Activated CD4-positive, alpha-beta T cell treated with anti-CD3 and anti-CD28 coated beads, Interleukin-2, Interleukin-4, amounts not matched to agents 100 ng/mL and 50 ng/mL, durations not matched to agents 16 hours and 8 hours (primary cell): ENCODE results near the gene NFIX.

Source experiments
- DNase-seq: peaks from one replicate; pipeline ENCODE4 v3.0.0-alpha.2; 2020; ENCODE audit warnings: low spot score

NFIX gene

DNA sequence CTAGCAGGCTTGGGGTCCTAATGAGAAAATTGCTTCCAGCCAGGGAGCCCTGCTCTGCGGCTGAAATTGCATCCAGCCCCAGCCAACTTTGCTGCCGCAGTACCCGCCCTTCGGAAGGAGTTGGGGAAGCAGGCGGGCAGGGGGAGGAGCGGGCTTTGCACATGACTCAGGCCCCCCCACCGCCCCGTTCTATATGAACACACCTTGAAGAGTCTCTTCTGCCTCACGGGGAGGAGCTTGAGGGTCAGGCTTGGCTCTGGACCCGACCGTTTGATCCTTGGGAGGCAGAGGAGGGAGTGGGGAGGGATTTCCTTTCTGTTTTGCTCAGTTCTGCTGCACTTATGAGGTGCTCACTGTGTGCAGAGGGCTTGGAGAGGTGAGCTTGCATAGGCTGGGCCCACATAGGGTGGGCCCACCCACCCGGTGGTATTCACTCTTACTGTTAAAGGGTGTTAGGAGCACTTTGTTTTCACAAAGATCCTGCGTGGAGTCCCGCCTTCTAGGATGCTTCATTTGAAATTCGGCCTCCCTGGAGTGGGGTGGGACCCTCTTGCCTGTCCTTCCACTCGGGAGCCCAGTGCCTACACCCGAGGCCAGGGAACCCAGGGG lies 60.9 kb downstream of the NFIX start:
- DNase-seq: no peak

DNA sequence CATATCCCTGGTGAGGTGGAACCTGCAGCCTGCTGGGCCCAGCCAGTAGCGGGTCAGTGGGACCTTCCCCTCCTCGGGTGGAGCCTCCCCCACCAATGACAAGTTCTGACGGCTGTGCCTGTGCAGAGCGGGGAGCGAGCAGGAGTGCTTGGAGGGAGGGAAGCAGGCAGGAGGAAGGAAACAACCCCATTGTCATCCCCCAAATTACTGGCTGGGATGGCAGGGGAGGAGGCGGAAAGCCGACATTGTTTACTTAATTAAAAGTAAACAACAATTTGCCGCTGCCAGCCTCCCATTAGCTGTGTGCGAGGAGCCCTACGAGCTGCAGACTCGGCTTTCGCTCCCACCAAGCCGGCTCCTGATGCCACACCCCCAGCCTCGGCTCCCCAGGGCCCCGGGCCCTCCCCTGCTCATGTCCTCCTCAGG lies 61.9 kb downstream of the NFIX start:
- no peak for DNase-seq

DNA sequence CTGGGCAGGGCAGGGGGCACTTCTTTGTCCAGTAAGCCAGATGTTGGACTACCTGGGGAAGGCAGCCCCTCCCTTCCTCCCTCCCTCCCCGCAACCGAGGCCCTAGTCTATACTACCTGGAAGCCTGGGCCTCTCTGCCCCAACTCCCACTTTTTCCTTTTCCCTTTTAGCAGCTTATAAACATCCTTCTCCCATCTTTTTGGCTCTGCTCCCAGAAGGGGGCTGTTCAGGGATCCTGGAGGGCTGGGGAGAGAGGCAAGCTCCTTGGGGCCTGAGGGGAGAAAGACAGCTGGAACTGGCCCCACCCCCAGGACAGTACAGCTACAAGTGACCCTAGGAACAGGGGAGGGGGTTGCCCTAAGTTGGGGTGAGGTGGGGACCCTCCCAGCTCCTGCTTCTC lies 62.5 kb downstream of the NFIX start:
- DNase-seq: no peak

DNA sequence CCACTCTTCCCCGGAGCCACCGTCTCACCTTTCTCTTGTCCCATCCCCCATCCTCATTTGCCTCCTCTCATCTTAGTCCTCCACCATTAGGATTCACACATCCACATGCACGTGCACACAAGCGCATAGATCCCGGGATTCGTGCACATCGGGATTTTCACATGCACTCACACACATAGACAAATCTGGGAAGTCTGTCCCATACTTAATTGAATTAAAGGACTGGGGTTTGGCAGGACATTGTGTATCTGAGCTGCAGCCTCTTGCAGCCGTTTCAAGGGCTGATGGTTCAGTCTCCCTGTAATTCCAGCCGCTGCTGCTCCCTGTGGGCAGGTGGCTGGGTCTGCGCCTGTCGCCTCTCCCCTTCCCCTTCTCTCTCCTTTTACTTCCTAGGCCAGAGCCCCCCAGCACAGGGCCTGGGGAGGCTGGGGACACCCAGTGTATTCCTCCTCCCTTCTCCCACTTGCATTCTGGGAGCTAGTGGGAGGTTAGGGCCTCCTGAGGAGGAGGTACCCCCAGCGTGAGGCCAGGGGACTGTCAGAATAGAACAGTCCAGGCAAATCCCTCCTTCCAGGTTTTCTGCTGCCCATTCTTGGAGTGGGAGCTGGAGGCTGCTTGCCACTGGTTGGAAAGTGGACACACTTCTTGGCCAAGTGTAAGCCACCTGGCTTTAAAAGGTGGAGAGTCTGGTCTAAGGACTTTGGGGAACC lies 63.8 kb downstream of the NFIX start:
- DNase-seq: no peak

DNA sequence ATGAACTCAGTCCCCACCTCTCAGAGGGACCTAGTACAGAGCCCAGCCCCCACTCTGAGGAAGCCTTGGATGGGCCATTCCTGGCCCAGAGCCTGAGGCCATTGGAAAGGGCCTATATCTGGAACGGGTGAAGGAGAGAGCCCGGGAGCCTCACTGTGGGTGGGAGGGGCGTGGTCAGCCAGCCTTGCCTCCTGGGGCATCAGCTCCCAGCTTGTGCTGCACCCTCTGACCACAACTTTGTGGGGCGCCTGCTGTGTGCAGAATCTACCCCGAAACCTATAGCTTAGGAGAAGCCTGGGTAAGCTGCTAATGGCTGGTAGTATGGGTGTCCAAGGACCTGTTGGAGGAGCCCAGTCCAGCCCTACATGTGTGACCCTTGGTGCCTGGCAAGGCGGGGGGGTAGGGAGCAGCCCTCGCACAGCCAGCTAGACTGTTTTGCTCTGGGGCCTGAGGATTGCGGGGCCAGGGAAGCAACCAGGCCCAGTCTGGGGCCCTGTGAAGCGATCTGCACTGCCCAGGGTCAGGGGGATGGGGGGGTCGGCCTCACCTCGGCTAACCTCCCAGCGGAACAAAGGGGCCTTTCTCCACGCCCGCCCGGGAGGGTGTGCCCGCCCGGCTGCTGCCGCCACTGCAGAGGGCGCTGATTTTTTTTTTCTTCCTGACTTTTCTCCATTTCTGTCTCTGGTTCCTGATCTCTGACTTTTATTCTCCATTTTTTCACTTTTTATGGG lies 65.1 kb downstream of the NFIX start:
- no peak for DNase-seq

DNA sequence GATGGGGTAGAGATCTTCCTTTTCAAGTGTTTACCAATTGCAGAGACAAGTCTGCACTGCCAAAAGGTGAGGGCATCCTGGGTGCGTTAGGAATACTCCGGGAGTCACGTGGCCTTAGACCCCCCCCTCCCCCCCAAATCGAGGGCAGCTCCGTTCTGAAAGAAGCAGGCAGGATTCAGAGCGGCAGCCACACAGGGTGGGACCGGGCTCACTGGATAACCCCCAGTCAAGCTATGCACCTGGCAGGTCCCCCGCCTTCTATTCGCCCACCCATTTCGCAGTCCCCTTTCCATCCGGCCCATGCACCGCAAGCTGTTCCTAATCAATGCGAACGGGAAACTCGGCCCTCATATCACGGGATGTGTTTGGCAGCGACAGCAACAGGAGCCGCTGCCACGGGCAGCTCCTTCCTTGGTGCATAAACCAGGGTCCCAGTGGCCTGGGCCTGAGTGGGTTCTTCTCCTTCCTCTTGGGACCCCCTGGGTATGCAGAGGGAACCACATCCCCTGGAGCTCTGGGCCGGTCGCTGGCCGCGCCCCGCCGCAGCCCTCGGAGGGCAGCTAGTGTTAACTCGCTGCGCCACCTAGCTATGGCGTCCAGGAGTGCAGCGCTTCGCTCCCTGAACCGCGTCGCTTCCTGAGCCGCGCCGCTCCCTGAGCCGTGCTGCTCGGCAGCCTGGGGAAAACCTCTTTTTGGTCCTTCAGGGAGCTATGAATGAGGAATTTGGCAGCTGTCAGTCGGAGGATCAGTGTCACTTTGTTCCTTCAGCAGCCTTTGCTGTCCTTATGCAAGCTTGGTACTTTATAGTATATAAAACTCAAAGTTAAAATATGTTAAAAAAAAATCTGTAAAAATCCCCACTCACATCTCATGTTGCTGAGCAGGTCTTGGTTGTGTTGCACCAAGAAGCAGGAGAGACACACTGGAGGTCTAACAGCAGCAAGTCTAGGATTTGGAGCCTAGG lies 66.0 kb downstream of the NFIX start:
- DNase-seq: peak; percentile 75

DNA sequence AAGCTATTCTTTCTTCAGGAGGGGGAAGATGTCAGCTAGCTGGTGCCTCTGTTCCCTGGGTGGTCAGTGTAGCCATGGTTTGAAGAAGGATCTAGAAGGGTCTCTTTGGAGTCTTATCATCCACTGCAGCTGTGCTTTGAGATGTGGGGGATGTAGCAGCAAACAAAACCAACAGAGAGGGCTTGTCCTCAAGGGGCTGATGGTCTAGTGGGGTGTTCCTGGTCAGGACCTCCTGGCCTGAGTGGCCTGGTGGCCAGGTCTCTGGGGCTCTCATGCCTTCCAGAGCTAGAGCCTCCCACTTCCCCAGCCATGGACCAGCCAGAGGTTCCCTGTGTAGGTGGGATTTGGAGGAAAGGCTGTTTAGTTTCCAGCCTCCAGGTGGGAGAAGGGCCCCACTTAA lies 67.0 kb downstream of the NFIX start:
- no peak for DNase-seq

DNA sequence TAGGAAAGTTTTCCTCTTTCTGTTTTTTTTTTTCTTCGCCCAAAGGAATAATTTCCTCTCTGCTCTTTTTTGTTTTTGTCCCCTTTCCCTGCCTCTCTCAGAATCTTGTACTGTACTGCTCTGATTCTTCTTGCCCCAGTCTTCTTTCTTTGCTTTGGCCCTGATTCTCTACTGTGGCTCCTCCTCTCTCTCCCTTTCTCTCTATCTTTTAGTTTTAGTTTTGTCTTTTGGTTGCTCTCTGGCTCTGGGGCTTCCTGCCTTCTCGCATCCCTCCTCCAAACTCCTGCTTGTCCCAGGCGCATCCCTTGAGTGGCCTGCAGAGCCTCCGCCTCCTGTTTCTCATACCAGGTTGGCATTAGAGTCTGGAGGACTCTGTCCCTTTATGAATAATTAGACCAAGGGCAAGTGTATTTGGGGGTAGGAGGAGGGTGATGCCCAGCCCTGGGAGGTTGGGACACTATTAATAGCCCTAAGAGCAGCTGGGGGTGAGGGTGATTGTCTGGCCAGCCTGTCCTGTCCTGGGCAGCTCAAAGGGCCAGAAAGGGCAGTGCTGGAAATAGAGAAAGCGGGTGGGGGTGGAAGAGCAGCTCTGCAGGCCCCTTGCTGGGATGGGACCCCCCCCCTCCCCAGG lies 68.3 kb downstream of the NFIX start:
- no peak for DNase-seq

DNA sequence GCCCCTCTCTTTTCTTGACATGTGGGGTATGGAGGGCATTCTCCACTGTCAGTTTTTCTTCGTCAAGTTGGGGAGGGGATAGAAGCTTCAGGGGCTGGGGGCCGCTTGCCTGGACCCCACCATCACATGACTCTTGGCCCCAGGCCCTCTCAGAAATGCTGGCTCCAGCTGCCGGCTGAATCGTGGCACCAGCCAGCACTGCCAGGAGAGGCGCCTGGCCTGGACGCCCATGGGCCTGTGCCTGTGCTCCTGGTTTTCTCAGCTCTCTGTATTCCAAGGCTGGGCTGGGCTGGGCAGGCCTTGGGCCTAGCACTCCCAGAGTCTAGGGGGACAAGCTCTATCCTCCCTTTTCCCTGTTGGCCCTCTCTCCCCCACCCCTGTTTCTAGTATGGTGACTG lies 68.8 kb downstream of the NFIX start:
- no peak for DNase-seq

DNA sequence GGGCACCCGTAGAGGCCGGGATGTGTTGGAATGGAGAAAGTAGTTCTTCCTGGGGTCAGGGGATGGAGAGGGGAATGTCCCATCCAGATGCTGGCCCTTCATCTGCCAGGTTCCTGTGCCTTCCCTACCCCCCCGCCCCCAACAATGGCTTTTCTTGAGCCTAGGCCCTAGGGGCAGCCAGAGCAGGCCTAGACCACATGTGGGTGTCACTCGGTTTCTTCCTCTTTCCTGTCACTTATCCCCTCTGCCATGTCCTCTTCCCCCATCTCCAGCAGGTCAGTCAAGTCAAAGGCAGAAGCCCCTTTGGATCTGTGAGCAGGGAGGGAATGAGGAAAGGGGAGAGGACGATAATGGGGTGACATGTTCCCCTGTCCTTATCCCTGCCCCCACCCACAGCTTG lies 71.0 kb downstream of the NFIX start:
- no peak for DNase-seq

DNA sequence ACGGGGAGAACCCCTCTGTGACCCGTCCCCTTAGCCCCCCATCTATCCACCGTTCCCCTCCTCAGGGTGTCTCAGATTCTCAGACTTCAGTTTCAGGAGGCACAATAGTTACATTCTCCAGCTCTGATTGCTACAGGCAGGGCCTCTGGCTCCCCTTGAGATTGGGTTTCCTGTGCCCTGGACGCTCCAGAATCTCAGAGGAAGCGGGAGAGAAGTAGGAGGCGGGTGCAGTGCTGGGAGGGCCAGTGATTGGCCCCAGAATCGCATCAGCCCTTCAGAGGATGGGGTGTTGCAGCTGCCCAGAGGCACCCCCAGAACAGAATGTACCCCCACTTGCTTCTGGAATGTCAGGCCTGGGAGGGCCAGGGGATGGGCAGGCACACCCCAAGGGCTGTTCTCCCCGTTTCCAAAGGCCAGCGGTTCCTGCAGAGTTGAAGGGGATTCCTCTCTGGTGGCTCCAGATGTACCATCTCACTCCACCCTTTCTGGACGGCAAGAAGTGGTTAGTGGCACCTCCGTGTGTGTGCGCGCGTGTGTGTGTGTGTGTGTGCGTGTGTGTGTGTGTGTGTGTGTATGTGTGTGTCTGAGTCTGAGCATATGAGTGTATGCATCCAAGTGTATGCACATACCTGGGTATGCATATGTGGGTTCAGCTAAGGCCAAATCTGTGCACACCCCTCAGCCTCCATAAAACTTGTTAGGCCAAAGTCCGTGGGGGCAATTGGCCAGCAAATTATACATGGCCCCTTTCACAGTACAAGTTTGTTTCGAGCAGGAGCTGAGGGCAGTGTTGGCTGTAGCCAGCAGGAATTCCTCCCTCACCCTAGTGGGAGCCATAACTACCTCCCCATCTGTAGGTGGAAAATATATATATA lies 71.9 kb downstream of the NFIX start:
- DNase-seq: no peak

DNA sequence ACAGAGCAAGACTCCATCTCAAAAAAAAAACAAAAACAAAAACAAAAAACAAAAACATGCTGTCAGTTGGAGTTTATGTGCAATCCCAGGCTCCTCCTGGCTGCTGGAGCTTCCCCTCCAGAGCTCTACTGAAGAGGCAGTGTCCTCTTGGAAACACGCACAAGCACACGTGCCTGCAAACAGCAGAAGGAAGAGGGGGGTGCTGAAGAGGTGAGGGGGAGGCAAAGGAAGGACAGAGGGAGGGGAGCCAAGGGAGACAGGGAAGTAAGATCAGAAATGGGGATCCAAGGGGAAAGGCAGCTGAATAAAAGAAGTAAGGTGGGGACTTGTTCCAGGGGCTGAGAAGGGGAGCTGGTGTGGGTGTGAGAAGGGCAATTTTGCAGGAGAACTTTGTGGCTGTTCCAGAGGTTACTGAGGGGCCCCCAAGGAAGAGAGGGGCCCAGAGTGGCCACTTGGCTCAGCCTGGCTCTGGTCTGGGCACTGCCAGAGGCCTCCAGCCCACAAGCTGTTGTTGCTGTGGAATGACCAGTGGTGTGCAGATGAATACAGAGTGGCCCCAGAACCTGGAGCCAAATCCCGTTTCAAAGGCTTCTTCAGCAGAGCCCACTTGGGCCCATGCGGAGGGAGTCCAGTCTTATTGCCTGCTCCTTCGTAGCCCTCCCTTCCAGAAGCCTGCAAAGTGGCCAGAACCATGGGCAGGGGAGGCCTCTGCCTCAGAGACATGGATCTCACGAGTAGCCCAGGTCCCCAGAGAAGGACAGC lies 73.0 kb downstream of the NFIX start:
- DNase-seq: no peak

DNA sequence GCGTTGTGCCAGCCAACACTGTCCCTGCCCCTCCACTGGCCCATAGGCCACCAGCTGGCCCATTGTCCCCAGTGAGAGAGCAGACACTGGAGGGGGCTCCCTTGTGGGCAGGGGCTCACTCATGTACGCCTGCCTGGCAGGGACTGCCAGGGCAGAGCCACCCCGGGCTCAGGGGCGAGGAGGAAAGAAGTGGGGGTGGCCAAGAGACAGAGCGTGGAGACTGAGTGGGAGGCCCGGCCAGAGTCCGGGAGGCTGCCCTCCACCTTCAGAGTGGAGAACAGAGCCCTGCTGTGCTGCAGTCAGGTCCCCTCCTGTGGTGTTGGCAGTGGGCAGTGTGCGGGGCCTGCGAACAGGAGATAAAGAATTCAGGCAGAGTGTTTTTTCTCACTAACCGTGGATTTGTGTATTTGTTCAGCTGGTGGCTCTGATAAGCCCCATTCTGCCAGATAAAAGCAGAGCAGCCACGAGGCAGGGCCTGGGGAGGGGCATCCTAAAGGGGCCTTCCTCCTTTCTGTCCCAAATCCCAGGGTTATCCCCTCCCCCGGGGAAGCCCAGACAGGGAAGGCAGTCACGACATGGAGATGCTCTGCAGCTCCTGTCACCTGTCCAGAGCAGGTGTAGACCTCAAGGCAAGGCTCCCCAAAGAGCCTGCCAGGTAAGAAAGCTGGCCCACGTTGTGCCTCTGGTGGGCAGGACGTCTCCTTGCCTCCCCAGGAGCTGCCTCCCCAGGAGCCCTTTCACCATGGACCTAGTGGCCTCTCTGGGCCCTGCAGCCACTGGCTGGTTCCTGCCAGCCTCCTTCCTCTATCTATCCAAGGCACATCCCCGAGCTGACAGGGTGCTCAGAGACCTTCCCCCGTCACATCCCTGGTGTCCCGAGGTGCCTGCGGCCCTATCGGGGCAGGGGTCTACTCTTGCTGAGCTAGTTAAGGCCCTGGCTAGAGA lies 74.4 kb downstream of the NFIX start:
- no peak for DNase-seq

DNA sequence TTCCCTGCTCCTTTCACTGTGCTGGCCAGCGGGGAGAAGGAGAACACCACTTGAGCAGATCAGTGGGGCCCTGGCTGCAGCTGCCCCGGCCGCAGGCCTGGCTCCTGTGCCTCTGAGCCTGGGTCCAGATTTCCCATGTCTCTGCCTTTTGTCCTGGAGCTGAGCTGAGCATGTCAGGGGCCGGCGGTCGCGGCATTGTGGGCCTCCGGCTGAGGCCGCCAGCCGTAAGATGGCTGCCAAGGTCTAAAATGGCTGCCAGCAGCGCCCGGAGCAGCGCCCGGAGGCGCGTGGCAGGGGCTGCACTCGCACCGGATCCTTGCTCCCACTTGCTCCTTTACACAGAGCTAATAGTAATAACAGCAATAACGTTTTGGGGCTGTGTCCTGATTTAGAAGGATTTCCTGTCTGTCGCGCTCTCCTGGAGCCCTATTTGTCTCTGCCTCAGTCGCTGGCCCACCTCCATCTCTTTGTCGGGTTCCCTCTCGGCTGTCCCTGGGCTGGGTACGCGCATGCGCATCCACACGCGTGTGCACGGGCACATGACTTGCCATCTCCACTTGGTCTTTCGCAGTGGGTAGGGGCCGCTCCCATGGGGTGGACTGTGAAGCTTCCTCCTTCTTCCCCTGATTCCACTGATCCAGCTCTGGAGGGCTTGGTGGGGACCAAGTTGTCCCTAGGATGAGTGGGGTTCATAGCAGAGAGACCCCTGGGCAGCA lies 75.3 kb downstream of the NFIX start:
- no peak for DNase-seq

DNA sequence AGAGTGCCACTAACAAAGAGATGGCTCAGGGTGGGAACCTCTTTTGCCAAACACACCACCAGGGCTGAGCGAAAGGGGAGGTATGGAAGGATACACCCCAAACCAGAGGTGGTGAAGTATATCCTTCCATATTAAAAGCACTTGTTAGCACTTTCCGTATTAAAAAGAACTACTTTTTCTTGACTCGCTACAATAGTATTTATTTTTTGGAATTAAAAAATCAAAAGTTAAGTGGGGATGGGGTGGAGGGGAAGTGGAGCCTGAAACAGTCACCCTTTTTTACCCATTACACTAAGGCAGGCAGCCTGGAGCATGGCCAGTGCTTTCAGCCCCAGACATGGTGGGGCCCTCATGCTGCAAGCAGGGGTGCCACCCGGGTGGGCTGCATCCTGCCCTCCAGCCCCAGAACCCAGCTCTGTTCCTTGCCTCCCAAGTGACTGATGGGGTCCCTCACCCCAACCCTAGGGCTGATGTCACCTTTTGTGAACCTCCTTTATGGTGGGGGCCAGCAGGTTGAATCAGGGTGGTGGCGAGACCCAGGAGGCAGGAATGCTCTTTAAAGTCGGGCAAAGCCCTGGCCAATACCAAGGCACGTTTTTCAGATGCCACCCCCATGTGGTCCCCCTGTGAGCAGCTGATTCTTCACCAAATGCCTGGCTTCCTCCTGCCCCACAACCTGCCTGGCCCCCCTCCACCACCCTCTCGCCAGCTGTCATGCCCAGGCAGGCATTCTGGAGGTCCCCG lies 76.3 kb downstream of the NFIX start:
- no peak for DNase-seq

DNA sequence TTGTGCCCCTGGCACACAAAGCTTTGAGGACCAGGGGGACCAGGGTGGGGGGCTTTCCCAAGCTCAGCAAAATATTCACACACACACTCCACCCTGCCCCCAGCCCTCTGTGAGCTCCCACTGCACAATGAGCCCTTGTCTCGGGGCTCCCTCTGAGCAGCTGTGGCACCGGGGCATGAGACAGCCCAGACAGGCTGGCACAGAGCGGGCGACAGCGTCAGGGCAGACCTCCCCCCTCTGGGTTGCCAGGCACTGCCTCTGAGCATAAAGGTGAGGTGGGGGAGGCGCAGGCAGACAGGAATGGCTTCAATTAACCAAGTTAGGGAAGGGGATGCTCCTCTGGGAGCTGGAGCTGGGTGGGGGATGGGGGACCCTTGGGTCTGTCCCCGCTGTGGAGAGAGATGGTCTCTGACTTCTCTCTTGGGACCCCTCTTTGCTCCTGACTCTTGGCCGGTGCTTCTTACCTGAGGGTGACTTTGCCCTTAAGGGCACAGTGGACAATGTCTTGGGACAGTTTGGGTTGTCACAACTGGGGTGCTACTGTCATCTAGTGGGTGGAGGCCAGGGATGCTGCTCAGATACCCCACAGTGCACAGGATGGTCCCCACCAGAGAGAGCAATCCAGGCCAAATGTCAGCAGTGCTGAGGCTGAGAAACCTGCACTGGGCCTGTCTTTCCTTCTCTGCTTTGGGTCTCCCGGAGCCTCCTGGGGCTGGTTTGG lies 77.1 kb downstream of the NFIX start:
- DNase-seq: no peak

DNA sequence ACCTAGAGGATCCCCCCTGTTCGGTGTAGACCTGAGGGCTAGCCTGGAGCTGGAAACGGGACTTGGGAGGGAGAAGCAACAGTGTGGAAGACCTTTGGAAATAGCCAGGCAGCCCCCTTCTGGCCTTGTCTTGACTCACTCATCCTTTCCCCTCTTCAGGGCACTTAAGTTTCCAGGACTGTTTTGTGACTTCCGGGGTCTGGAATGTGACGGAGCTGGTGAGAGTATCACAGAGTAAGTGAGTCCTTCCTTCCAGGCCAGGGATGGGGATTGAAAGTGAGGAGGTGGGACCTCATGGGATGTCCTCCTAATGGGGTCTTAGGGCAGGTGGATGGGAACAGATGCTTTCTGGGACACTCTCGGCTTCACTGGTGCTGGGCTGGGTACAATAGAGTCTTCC lies 78.0 kb downstream of the NFIX start:
- no peak for DNase-seq
